ENCODE data around the gene SMTNL2. TPM values are rescaled to one million over a fixed set of nuclear protein-coding genes. Genes with fewer than 3 reads are reported as not detected.

The SMTNL2 gene
- total and polyA plus RNA-seq, 2 of the 4 experiments (the other 2 are of a cell fraction), result not detected

- Histone ChIP-seq H4K8ac (ENCODE audit: low read depth in 2 of 2, low read length in 2 of 2) (no peak overlapping the region), H2BK15ac (ENCODE audit: low read depth, low read length) (no peak overlapping the region), H2AK5ac (ENCODE audit: low read depth, low read length) (no peak overlapping the region), H2BK5ac (ENCODE audit: low read depth, low read length, poor library complexity, severe bottlenecking) (no peak overlapping the region), H4K5ac (ENCODE audit: low read depth, low read length) (no peak overlapping the region), H3K4me3 (ENCODE audit: insufficient read depth, low read depth, low read length) (no peak overlapping the region), H4K20me1 (ENCODE audit: insufficient read depth, low read length) (no peaks in the 10 kb centered on the region), H3K36me3 (ENCODE audit: control insufficient read depth, insufficient read depth, low read length) (no peaks in the 10 kb centered on the region), H3K56ac (ENCODE audit: extremely low read depth, insufficient read depth, low read length) (no peak overlapping the region), H3K9ac (ENCODE audit: low read depth, low read length) (no peak overlapping the region), H3K27ac (ENCODE audit: insufficient read depth, low read length) (no peak overlapping the region), H2AFZ (replicated peaks; ENCODE audit: low read length, poor library complexity) (no peak overlapping the region), H2BK20ac (ENCODE audit: low read depth, low read length) (no peak overlapping the region), H3K14ac (replicated peaks; ENCODE audit: low read depth, low read length) (no peak overlapping the region), H3K79me1 (ENCODE audit: low read depth in 1 of 2, low read length in 2 of 2) (no peaks in the 10 kb centered on the region), H2AK9ac (replicated peaks; ENCODE audit: low read depth, low read length, poor library complexity) (no peak overlapping the region), H3K9me1 (ENCODE audit: insufficient read depth, low read length) (no peaks in the 10 kb centered on the region), H3K18ac (ENCODE audit: low read depth, low read length) (no peak overlapping the region), H3K9me3 (ENCODE audit: control insufficient read depth, insufficient read depth, low read length) (no peaks in the 10 kb centered on the region), H2BK120ac (ENCODE audit: low read depth, low read length) (no peak overlapping the region), H3K4me2 (ENCODE audit: low read depth, low read length) (no peak overlapping the region), H3K4ac (ENCODE audit: low read depth, low read length) (no peak overlapping the region), H3K27me3 (ENCODE audit: control insufficient read depth, insufficient read depth, low read length) (peaks cover 42% of the 10 kb centered on the region), H4K91ac (ENCODE audit: insufficient read depth, low read depth, low read length) (no peak overlapping the region), H3K4me1 (ENCODE audit: control insufficient read depth, insufficient read depth, low read length) (no peaks in the 10 kb centered on the region), H3K23ac (ENCODE audit: low read depth, low read length) (no peak overlapping the region)
- peak; percentile 70 for ATAC-seq (ENCODE audit: low read depth)
- CTCF ChIA-PET, result no interaction called here
- TF ChIP-seq USF2 (IDR thresholded peaks at IDR 0.05; ENCODE audit: low read depth, low read length) (no peak), ELK1 (IDR thresholded peaks at IDR 0.05; ENCODE audit: borderline replicate concordance, low read depth, low read length) (no peak), RAD21 (IDR thresholded peaks at IDR 0.05; ENCODE audit: low read length) (no peak), MAZ (IDR thresholded peaks at IDR 0.05; ENCODE audit: borderline replicate concordance, low read depth, low read length) (no peak), FOS (IDR thresholded peaks at IDR 0.05; ENCODE audit: low read depth, low read length) (no peak), BHLHE40 (IDR thresholded peaks at IDR 0.05; ENCODE audit: low read depth, low read length) (no peak), CEBPB (IDR thresholded peaks at IDR 0.05; ENCODE audit: low read depth, low read length) (no peak), MXI1 (IDR thresholded peaks at IDR 0.05; ENCODE audit: borderline replicate concordance, low read depth, low read length) (no peak), RFX5 (IDR thresholded peaks at IDR 0.05; ENCODE audit: low read depth, low read length) (no peak), MAFK (IDR thresholded peaks at IDR 0.05; ENCODE audit: low read depth, low read length) (no peak), SMC3 (IDR thresholded peaks at IDR 0.05; ENCODE audit: low read depth, low read length) (no peak), CTCF (conservative IDR thresholded peaks at IDR 0.05; ENCODE audit: low read depth, low read length) (no peak), NFE2L2 (IDR thresholded peaks at IDR 0.05; ENCODE audit: low read depth, low read length) (no peak)
- no peak for DNase-seq
- dilution Hi-C loops (cut with HindIII; ENCODE audit: low sequenced_read_pairs, unreplicated experiment), result no loop called here
- POLR2A ChIA-PET (ENCODE audit: unreplicated experiment), result no interaction called here
- no CpG with 5 or more reads among the region's 4 CpGs for WGBS, 2 experiments (ENCODE audit: extremely low coverage in 2 of 2, insufficient read length in 1 of 2)
- intact Hi-C loops (cut with micrococcal nuclease), result no loop called here
- BruUV-seq (replicated peaks), result no TSS peak
- in situ Hi-C loops (cut with MboI; ENCODE audit: low sequenced_read_pairs), result no loop called here
Observed at GRCh38 chr17:4634976-4635375, 50.6 kb downstream of the SMTNL2 start.

Measured in IMR-90 (cell line).